Measurements from ENCODE around the gene LGALS8.
"Not testable (repeated sequence)": the region's sequence is repeated elsewhere in the genome, so short reads cannot be mapped to it uniquely, and the experiment has no call there.

The LGALS8 gene

GRCh38 chr1:236523704-236524141 lies at the start of gene LGALS8:
Gene LGALS8 (plus strand): TSS chr1:236523982. CDS start chr1:236526071, 2,089 bp downstream.
- peak; percentile 94 for DNase-seq

GRCh38 chr1:236476019-236476418 lies 47.8 kb upstream of the LGALS8 start:
- no peak for DNase-seq

GRCh38 chr1:236480758-236481436 lies 42.9 kb upstream of the LGALS8 start:
- DNase-seq: no peak

GRCh38 chr1:236484310-236484971 lies 39.3 kb upstream of the LGALS8 start:
- no peak for DNase-seq

GRCh38 chr1:236486356-236487002 lies 37.3 kb upstream of the LGALS8 start:
- no peak for DNase-seq

GRCh38 chr1:236489161-236489560 lies 34.6 kb upstream of the LGALS8 start:
- not testable (repeated sequence) for DNase-seq

GRCh38 chr1:236489710-236490377 lies 33.9 kb upstream of the LGALS8 start:
- no peak for DNase-seq

- DNase-seq: no peak
Observed at GRCh38 chr1:236491469-236492136, 32.2 kb upstream of the LGALS8 start.

- no peak for DNase-seq
Observed at GRCh38 chr1:236492378-236492777, 31.4 kb upstream of the LGALS8 start.

- no peak for DNase-seq
Observed at GRCh38 chr1:236494082-236494481, 29.7 kb upstream of the LGALS8 start.

GRCh38 chr1:236494586-236495466 lies 29.0 kb upstream of the LGALS8 start:
- DNase-seq: no peak

- no peak for DNase-seq
Observed at GRCh38 chr1:236495467-236496112, 28.2 kb upstream of the LGALS8 start.

GRCh38 chr1:236497908-236498307 lies 25.9 kb upstream of the LGALS8 start:
- DNase-seq: no peak

- no peak for DNase-seq
Observed at GRCh38 chr1:236501093-236501492, 22.7 kb upstream of the LGALS8 start.

GRCh38 chr1:236502579-236502971 lies 21.2 kb upstream of the LGALS8 start:
- DNase-seq: no peak

- peak; percentile 34 for DNase-seq
Observed at GRCh38 chr1:236502972-236503639, 20.7 kb upstream of the LGALS8 start.

GRCh38 chr1:236504338-236504737 lies 19.4 kb upstream of the LGALS8 start:
- not testable (repeated sequence) for DNase-seq

GRCh38 chr1:236507022-236507700 lies 16.6 kb upstream of the LGALS8 start:
- no peak for DNase-seq

- DNase-seq: no peak
Observed at GRCh38 chr1:236508593-236509027, 15.2 kb upstream of the LGALS8 start.

GRCh38 chr1:236509203-236509602 lies 14.6 kb upstream of the LGALS8 start:
- DNase-seq: no peak

All from stimulated activated CD8-positive, alpha-beta memory T cell treated with anti-CD3 and anti-CD28 coated beads, Interleukin-4, amount 100 ng/mL, for 48 hours (primary cell).